WTC11 (cell line): ENCODE results near the gene FOXJ1. TPM values are rescaled to one million over a fixed set of nuclear protein-coding genes. Genes with fewer than 3 reads are reported as not detected.

Experiments
- ATAC-seq: fragments of 200-7000 bp; cut with Tn5 transposase; 2 replicates; pipeline ENCODE4 v1.10.0; 2021; ENCODE audit warnings: mild to moderate bottlenecking, moderate library complexity
- CTCF ChIA-PET: fragments of 300-600 bp; sonication (Branson Sonifier 250); formaldehyde crosslinking; loops from one replicate; lab custom pipeline; 2021; ENCODE audit warnings: antibody characterized with exemption; lab: Charles Lee
- POLR2A ChIA-PET: fragments of 350-600 bp; sonication (Branson Sonifier 250); formaldehyde crosslinking; loops from one replicate; lab custom pipeline; 2021; ENCODE audit warnings: antibody characterized with exemption; lab: Charles Lee
- DNase-seq: peaks from one replicate; pipeline ENCODE4 v3.0.0; 2021; ENCODE audit warnings: low spot score
- H3K27ac Mint-ChIP-seq: 2 replicates; pipeline ENCODE4 v1.8.0; 2021; ENCODE audit warnings: mixed read lengths
- H3K27me3 Mint-ChIP-seq: 2 replicates; pipeline ENCODE4 v1.8.0; 2021; ENCODE audit warnings: low read depth, mild to moderate bottlenecking, moderate library complexity, mixed read lengths
- H3K36me3 Mint-ChIP-seq: 2 replicates; pipeline ENCODE4 v1.8.0; 2021; ENCODE audit warnings: mixed read lengths
- H3K4me1 Mint-ChIP-seq: 2 replicates; pipeline ENCODE4 v1.8.0; 2022; ENCODE audit warnings: mixed read lengths
- H3K4me3 Mint-ChIP-seq: 2 replicates; pipeline ENCODE4 v1.8.0; 2021; ENCODE audit warnings: mild to moderate bottlenecking, moderate library complexity, mixed read lengths
- H3K9me3 Mint-ChIP-seq: 2 replicates; pipeline ENCODE4 v1.8.0; 2021; ENCODE audit warnings: mixed read lengths
- ATF1 ChIP-seq: sonication (generic); formaldehyde crosslinking; IDR thresholded peaks from 2 replicates; pipeline ENCODE4 v1.8.1; 2023; ENCODE audit warnings: mild to moderate bottlenecking, moderate library complexity, missing genetic modification reagents
- ATF3 ChIP-seq: sonication (generic); formaldehyde crosslinking; conservative IDR thresholded peaks from 2 replicates; pipeline ENCODE4 v1.8.1; 2022; ENCODE audit warnings: mild to moderate bottlenecking, missing genetic modification reagents
- CBFB ChIP-seq: sonication (generic); formaldehyde crosslinking; IDR thresholded peaks from 2 replicates; pipeline ENCODE4 v1.8.1; 2022; ENCODE audit warnings: mild to moderate bottlenecking, low read depth, missing genetic modification reagents
- ERG ChIP-seq: fragments of 250-450 bp; sonication (Bioruptor Pico); IDR thresholded peaks from 2 replicates; pipeline ENCODE4 v1.8.0; 2021; ENCODE audit warnings: mild to moderate bottlenecking
- GTF2I ChIP-seq: fragments of 250-450 bp; sonication (Bioruptor Pico); conservative IDR thresholded peaks from 2 replicates; pipeline ENCODE4 v1.4.0; 2021; ENCODE audit warnings: mild to moderate bottlenecking
- HMGXB4 ChIP-seq: sonication (generic); formaldehyde crosslinking; IDR thresholded peaks from 2 replicates; pipeline ENCODE4 v1.8.1; 2023; ENCODE audit warnings: mild to moderate bottlenecking, moderate library complexity, missing genetic modification reagents
- MAX ChIP-seq: sonication (generic); formaldehyde crosslinking; IDR thresholded peaks from 2 replicates; pipeline ENCODE4 v1.8.0; 2022; ENCODE audit warnings: mild to moderate bottlenecking, missing genetic modification reagents
- NFE2L1 ChIP-seq: sonication (generic); formaldehyde crosslinking; IDR thresholded peaks from 2 replicates; pipeline ENCODE4 v1.8.1; 2023; ENCODE audit warnings: missing genetic modification reagents
- RORB ChIP-seq: fragments of 250-450 bp; sonication (Bioruptor Pico); IDR thresholded peaks from 2 replicates; pipeline ENCODE4 v1.9.0; 2021; ENCODE audit warnings: mild to moderate bottlenecking
- SOX15 ChIP-seq: fragments of 250-450 bp; sonication (Bioruptor Pico); IDR thresholded peaks from 2 replicates; pipeline ENCODE4 v1.9.0; 2021; ENCODE audit warnings: mild to moderate bottlenecking
- SP1 ChIP-seq: sonication (generic); formaldehyde crosslinking; conservative IDR thresholded peaks from 2 replicates; pipeline ENCODE4 v1.8.1; 2022; ENCODE audit warnings: missing genetic modification reagents
- TCF7 ChIP-seq: sonication (generic); formaldehyde crosslinking; IDR thresholded peaks from 2 replicates; pipeline ENCODE4 v1.8.0; 2022; ENCODE audit warnings: mild to moderate bottlenecking, low read depth, missing genetic modification reagents, moderate library complexity
- ZNF423 ChIP-seq: fragments of 250-450 bp; sonication (Bioruptor Pico); IDR thresholded peaks from 2 replicates; pipeline ENCODE4 v2.1.2; 2022; ENCODE audit warnings: mild to moderate bottlenecking, moderate library complexity
- ZNF425 ChIP-seq: fragments of 250-450 bp; sonication (Bioruptor Pico); conservative IDR thresholded peaks from 2 replicates; pipeline ENCODE4 v1.9.0; 2021; ENCODE audit warnings: mild to moderate bottlenecking
- total RNA-seq: library from RNA; stranded (reverse); gene quantifications from 3 replicates; pipeline ENCODE4 v1.2.3, GENCODE V29; 2021

FOXJ1 gene
- total RNA-seq, 1 experiment from 2014 or later = 11.8 TPM

GRCh38 chr17:76131692-76132573, 9.1 kb downstream of the FOXJ1 start:
- TF ChIP-seq RORB (CRISPR knock-in tag) (no peak), GTF2I (CRISPR knock-in tag) (no peak), ATF1 (CRISPR knock-in tag) (no peak), ZNF423 (CRISPR knock-in tag) (peak; percentile 49; the same call in 1 of the 2 replicates), NFE2L1 (CRISPR knock-in tag) (peak; percentile 37; the same call in 1 of the 2 replicates), TCF7 (CRISPR knock-in tag) (peak; percentile 39; the same call in 1 of the 2 replicates)
- TF ChIP-seq, all 79 proteins: peak for 3
- Mint-ChIP-seq H3K27ac (peak overlapping the region; percentile 74), H3K4me1 (peaks cover 62% of the 10 kb centered on the region), H3K36me3 (no peaks in the 10 kb centered on the region), H3K27me3 (peaks cover 33% of the 10 kb centered on the region), H3K9me3 (no peaks in the 10 kb centered on the region), H3K4me3 (peak overlapping the region; percentile 46)
- ATAC-seq = peak; percentile 2; the same call in 1 of the 2 replicates
- CTCF ChIA-PET = interaction anchor here (0.7 to 9.7 kb wide), 19 partner anchors 9 to 391 kb away, joined by 3 to 176 read pairs (median 5); partner anchors contain the start of genes ACOX1, FOXJ1 and TEN1
- POLR2A ChIA-PET = interaction anchor here (0.5 to 3.9 kb wide), 5 partner anchors 8 to 50 kb away, joined by 3 to 17 read pairs (median 5); partner anchors contain the start of gene FOXJ1
- DNase-seq = no peak

- TF ChIP-seq HMGXB4 (CRISPR knock-in tag) (no peak), ZNF423 (CRISPR knock-in tag) (peak; percentile 75)
- no peak for ATAC-seq
- no peaks in the 10 kb centered on the region for H3K36me3 Mint-ChIP-seq
- no peaks in the 10 kb centered on the region for H3K9me3 Mint-ChIP-seq
- peaks cover 26% of the 10 kb centered on the region for H3K27me3 Mint-ChIP-seq
- peak; percentile 31 for DNase-seq
- peak overlapping the region; percentile 33; the same call in 1 of the 2 replicates for H3K27ac Mint-ChIP-seq
- H3K4me1 Mint-ChIP-seq = peaks cover 60% of the 10 kb centered on the region
- ChIA-PET POLR2A (interaction anchor here (1.3 to 3.9 kb wide), 2 partner anchors 9 to 11 kb away, joined by 3 to 17 read pairs; no protein-coding TSS in a partner anchor), CTCF (interaction anchor here (0.9 to 9.7 kb wide), 11 partner anchors 8 to 227 kb away, joined by 3 to 176 read pairs (median 4); partner anchors contain the start of genes FOXJ1, MRPL38 and RNF157)
- peak overlapping the region; percentile 42 for H3K4me3 Mint-ChIP-seq
These were observed 9.9 kb downstream of the FOXJ1 start for GRCh38 chr17:76131051-76131691.

- H3K4me1 Mint-ChIP-seq = peaks cover 57% of the 10 kb centered on the region
- H3K27me3 Mint-ChIP-seq = peaks cover 22% of the 10 kb centered on the region
- ATAC-seq (no peak), DNase-seq (no peak)
- CTCF ChIA-PET = interaction anchor here (0.9 to 9.7 kb wide), 12 partner anchors 7 to 226 kb away, joined by 3 to 176 read pairs (median 4); partner anchors contain the start of genes FOXJ1, MRPL38 and RNF157
- H3K4me3 Mint-ChIP-seq = peak overlapping the region; percentile 25
- H3K27ac Mint-ChIP-seq = no peak overlapping the region
- POLR2A ChIA-PET = interaction anchor here (0.7 to 3.9 kb wide), 3 partner anchors 8 to 295 kb away, joined by 3 to 17 read pairs (median 3); no protein-coding TSS in a partner anchor
- no peaks in the 10 kb centered on the region for H3K36me3 Mint-ChIP-seq
- TF ChIP-seq HMGXB4 (CRISPR knock-in tag) = no peak
- peak; percentile 22; the same call in 1 of the 2 replicates for TF ChIP-seq MAX (CRISPR knock-in tag)
- H3K9me3 Mint-ChIP-seq = no peaks in the 10 kb centered on the region
These were observed 10.6 kb downstream of the FOXJ1 start for GRCh38 chr17:76130473-76130872.

GRCh38 chr17:76125922-76126321, 15.1 kb downstream of the FOXJ1 start:
- Mint-ChIP-seq H3K27ac (no peak overlapping the region), H3K4me1 (peaks cover 32% of the 10 kb centered on the region), H3K27me3 (peaks cover 7% of the 10 kb centered on the region), H3K4me3 (no peak overlapping the region), H3K9me3 (no peaks in the 10 kb centered on the region), H3K36me3 (no peaks in the 10 kb centered on the region)
- CTCF ChIA-PET = interaction anchor here (0.8 to 10.4 kb wide), 11 partner anchors 9 to 154 kb away, joined by 3 to 176 read pairs (median 7); partner anchors contain the start of gene FOXJ1
- DNase-seq = no peak
- ATAC-seq = no peak
- POLR2A ChIA-PET = no interaction called here
- TF ChIP-seq ZNF425 (no peak), ATF3 (CRISPR knock-in tag) (no peak), SP1 (CRISPR knock-in tag) (no peak), SOX15 (CRISPR knock-in tag) (no peak), ERG (CRISPR knock-in tag) (no peak), CBFB (CRISPR knock-in tag) (no peak)
